Activated naive CD8-positive, alpha-beta T cell treated with anti-CD3 and anti-CD28 coated beads, Interleukin-2, amount 10 ng/mL, durations not matched to agents 7 days and 5 days (primary cell): Measurements from ENCODE around the gene RGS6. TPM values are rescaled to one million over a fixed set of nuclear protein-coding genes. Genes with fewer than 3 reads are reported as not detected.

Experiments
- ATAC-seq: fragments of 150-1000 bp; cut with Tn5 transposase; one replicate; pipeline ENCODE4 v1.10.0; 2021; ENCODE audit warnings: low read depth, moderate library complexity
- POLR2A ChIA-PET: fragments of 350-600 bp; sonication (Branson Sonifier 250); formaldehyde crosslinking; loops from one replicate; lab custom pipeline; 2021; ENCODE audit warnings: antibody characterized with exemption; lab: Charles Lee
- DNase-seq: peaks from one replicate; pipeline ENCODE4 v3.0.0; 2021
- H3K27ac Mint-ChIP-seq: one replicate; pipeline ENCODE4 v1.8.0; 2022; ENCODE audit warnings: mild to moderate bottlenecking, mixed read lengths
- H3K27me3 Mint-ChIP-seq: one replicate; pipeline ENCODE4 v1.8.0; 2022; ENCODE audit warnings: mild to moderate bottlenecking, moderate library complexity, mixed read lengths
- H3K36me3 Mint-ChIP-seq: one replicate; pipeline ENCODE4 v1.8.0; 2021; ENCODE audit warnings: mild to moderate bottlenecking, mixed read lengths
- H3K4me1 Mint-ChIP-seq: one replicate; pipeline ENCODE4 v1.8.0; 2021; ENCODE audit warnings: mixed read lengths
- H3K4me3 Mint-ChIP-seq: one replicate; pipeline ENCODE4 v1.8.0; 2022; ENCODE audit warnings: mild to moderate bottlenecking, moderate library complexity, mixed read lengths
- H3K9me3 Mint-ChIP-seq: one replicate; pipeline ENCODE4 v1.8.0; 2021; ENCODE audit warnings: mixed read lengths
- total RNA-seq, 2 experiments: library from RNA; stranded (reverse); gene quantifications; one replicate each; pipeline ENCODE4 v1.2.3, GENCODE V29; 2021

RGS6 gene
- total RNA-seq, 2 experiments from 2014 or later = 0.08 TPM; not detected in 1

DNA sequence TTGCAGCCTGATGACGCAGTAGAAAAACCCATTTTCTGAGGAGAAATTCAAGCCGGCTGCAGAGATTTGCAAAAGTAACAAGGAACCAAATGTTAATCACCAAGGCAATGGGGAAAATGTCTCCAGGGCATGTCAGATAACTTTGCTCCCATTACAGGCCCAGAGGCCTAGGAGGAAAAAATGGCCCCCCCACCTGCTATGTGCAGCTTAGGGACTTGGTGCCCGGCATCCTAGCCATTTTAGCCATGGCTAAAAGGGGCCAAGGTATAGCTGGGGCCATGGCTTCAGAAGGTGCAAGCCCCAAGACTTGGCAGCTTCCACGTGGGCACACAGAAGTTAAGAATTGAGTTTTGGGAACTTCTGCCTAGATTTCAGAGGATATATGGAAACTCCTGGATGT lies 351.9 kb downstream of the RGS6 start:
- H3K36me3 Mint-ChIP-seq = no peaks in the 10 kb centered on the region
- peaks cover 12% of the 10 kb centered on the region for H3K27me3 Mint-ChIP-seq

DNA sequence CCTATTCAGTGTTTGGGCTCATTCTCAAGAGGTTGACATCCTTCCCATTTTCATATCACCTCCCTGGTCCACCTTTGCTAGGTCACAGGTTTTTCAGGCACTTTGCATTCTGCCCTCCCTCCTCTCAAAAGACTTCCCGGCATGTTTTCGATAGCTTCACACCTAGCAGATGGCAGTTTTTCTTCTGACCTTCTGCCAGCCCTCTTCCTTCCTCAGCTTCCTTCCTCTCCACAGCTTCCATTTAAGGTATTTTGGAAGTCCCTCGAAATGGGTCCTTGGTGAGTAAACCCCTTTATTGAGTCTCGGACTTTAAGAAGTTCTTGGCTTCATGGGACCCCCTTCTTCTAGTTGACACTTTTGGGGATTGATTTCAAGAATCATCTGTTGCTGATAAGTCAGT lies 358.0 kb downstream of the RGS6 start:
- DNase-seq = no peak
- Mint-ChIP-seq H3K27me3 (peaks cover 17% of the 10 kb centered on the region), H3K36me3 (no peaks in the 10 kb centered on the region), H3K4me3 (no peak overlapping the region), H3K27ac (no peak overlapping the region), H3K4me1 (no peaks in the 10 kb centered on the region), H3K9me3 (peaks cover 4% of the 10 kb centered on the region)
- POLR2A ChIA-PET = no interaction called here
- ATAC-seq = no peak

More for the DNA sequence above, 351.9 kb downstream of the RGS6 start:
- Mint-ChIP-seq H3K4me1 (no peaks in the 10 kb centered on the region), H3K27ac (no peak overlapping the region), H3K4me3 (no peak overlapping the region), H3K9me3 (peaks cover 18% of the 10 kb centered on the region)
- POLR2A ChIA-PET = no interaction called here
- ATAC-seq (no peak), DNase-seq (no peak)

DNA sequence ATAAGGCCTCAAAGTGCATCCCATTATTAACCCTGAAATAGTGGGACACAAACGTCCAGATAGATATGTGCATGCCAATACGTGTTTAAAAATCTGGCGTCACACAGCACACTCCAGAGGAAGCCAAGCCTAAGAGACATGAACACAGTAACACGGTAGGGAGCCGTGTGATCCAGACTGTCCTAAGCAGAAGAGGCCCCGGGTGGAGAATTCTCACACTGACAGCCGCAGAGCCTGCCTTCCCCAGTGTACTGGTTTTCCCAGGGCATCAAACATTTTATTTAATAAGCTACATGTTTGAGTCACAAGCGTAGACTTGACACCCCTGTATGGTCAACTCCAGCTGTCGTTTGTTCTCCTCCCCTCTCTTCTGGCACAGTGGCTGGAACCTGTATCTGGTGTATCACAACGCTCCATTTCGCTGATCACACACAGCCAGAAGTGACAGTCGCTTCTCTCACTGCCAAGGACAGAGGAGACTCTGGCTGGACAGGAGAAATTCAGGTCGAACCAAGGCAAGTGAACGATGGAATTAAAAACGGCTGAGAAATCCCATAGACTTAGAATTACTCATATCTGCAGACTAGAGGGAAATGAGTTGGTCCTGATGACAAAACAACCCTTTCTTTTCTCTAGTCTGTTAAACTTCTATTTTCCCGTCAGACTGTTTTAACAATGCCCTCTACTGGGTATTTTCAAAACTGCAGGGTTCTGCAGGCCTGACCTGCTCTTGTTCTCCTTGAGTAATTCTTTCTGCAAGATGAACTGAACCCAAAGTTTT lies 359.9 kb downstream of the RGS6 start:
- ATAC-seq = no peak

DNA sequence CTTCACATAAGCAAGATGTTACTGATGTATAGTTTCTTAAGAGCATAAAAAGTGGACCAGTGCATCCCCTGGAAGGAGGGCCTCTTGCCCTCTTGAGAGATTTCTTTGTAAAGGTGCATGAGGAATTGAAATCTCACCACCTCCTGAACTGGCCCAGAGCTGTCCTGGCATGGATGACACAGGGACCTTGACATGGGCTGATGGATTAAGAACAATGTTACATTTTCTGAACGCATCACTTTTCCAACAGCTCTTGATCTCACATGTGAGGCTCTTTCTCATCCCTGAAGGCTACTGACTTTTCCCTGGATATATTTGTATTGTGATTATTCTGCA lies 360.4 kb downstream of the RGS6 start:
- DNase-seq (no peak), ATAC-seq (no peak)
- no peak overlapping the region for H3K27ac Mint-ChIP-seq
- H3K27me3 Mint-ChIP-seq = peaks cover 19% of the 10 kb centered on the region
- H3K36me3 Mint-ChIP-seq = no peaks in the 10 kb centered on the region
- POLR2A ChIA-PET = no interaction called here
- H3K4me3 Mint-ChIP-seq = no peak overlapping the region
- no peaks in the 10 kb centered on the region for H3K4me1 Mint-ChIP-seq
- no peaks in the 10 kb centered on the region for H3K9me3 Mint-ChIP-seq

More for the DNA sequence above, 359.9 kb downstream of the RGS6 start:
- DNase-seq = no peak
- H3K4me1 Mint-ChIP-seq = no peaks in the 10 kb centered on the region
- H3K27ac Mint-ChIP-seq = no peak overlapping the region
- peaks cover 16% of the 10 kb centered on the region for H3K27me3 Mint-ChIP-seq
- H3K4me3 Mint-ChIP-seq = no peak overlapping the region
- POLR2A ChIA-PET = no interaction called here
- H3K36me3 Mint-ChIP-seq = no peaks in the 10 kb centered on the region
- no peaks in the 10 kb centered on the region for H3K9me3 Mint-ChIP-seq

DNA sequence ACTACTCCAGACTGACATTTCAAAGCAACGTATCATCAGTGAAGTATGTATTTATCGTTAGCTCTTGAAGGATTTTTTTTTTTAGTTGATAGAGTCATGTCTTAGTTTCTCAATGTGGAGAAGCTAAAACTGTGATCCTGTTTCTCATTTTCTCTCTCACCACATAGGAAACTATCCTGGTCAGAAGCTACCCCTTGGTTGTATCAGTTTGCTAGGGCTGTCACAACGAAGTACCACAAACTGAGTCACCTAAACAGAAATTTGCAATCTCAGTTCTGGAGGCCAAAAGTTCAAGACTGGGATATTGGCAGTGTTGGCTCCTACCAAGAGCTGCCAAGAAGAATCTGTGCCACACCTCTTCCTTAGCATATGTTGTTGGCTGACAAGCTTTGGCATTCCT lies 369.1 kb downstream of the RGS6 start:
- Mint-ChIP-seq H3K36me3 (no peaks in the 10 kb centered on the region), H3K27me3 (peaks cover 47% of the 10 kb centered on the region), H3K4me1 (no peaks in the 10 kb centered on the region), H3K9me3 (peaks cover 5% of the 10 kb centered on the region), H3K4me3 (no peak overlapping the region), H3K27ac (no peak overlapping the region)
- POLR2A ChIA-PET = no interaction called here
- ATAC-seq (no peak), DNase-seq (no peak)

DNA sequence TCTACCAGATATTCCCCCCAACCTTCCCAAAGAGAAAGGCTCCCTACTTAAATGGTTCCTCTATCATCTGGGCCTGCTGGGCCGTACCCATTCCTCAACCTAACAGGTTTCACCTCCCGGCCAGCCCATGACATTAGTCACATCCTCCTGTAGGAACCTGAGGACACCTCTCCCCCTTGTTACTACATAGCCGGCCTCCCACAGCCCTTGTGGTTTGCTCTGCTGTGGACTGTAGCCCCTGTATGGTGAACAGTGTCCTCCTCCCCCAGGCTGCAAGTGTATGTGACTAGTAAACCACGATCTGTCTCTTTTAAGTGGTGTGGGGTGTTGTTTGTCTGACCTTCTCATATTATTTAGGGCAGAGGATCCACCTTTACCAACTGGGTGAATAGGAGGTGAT lies 371.7 kb downstream of the RGS6 start:
- H3K27me3 Mint-ChIP-seq = peaks cover 45% of the 10 kb centered on the region
- peaks cover 5% of the 10 kb centered on the region for H3K9me3 Mint-ChIP-seq

DNA sequence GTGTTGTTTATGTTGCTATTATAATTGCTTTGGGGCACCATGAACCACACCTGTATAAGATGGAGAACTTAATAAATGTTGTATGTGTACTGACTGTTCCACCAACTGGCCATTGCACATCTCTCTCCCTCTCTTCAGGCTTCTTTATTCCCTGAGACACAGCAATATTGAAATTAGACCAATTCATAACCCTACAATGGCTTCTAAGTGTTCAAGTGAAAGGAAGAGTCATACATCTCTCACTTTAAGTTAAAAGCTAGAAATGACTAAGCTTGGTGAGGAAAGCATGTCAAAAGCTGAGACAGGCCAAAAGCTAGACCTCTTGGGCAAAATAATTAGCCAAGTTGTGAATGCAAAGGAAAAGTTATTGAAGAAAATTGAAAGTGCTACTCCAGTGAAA lies 373.3 kb downstream of the RGS6 start:
- Mint-ChIP-seq H3K27me3 (peaks cover 37% of the 10 kb centered on the region), H3K36me3 (no peaks in the 10 kb centered on the region), H3K9me3 (peaks cover 5% of the 10 kb centered on the region), H3K27ac (no peak overlapping the region), H3K4me1 (no peaks in the 10 kb centered on the region), H3K4me3 (no peak overlapping the region)
- ATAC-seq (no peak), DNase-seq (no peak)
- POLR2A ChIA-PET = no interaction called here

More for the DNA sequence above, 371.7 kb downstream of the RGS6 start:
- H3K27ac Mint-ChIP-seq = no peak overlapping the region
- H3K4me3 Mint-ChIP-seq = no peak overlapping the region
- H3K4me1 Mint-ChIP-seq = no peaks in the 10 kb centered on the region
- H3K36me3 Mint-ChIP-seq = no peaks in the 10 kb centered on the region
- ATAC-seq = no peak
- POLR2A ChIA-PET = no interaction called here
- no peak for DNase-seq

DNA sequence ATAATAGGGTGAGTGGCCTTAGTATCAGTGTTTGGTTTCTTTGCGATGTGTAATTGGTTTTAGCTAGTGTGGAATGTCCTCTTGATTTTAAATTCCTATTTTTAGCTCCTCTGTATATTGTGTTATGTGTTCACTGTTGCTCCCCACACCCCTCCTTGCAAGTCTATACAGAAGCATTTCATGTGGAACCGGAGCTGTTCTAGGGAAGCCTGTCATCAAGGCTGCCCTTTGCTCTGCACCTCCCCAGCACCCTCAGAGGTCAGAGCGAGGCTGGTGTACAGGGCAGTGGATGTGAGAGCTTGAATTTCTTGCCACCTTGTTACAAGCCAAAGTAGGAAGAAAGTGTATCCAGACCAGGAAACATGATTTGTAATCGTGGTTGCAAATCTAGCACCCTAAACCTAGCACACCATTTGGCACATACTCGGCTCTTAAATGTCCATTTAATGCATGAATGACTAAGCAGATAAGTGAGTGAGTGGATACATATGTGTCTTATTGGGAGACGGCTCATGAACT lies 376.8 kb downstream of the RGS6 start:
- peaks cover 2% of the 10 kb centered on the region for H3K9me3 Mint-ChIP-seq
- peaks cover 3% of the 10 kb centered on the region for H3K4me1 Mint-ChIP-seq
- no peaks in the 10 kb centered on the region for H3K36me3 Mint-ChIP-seq
- peaks cover 22% of the 10 kb centered on the region for H3K27me3 Mint-ChIP-seq
- POLR2A ChIA-PET = no interaction called here
- no peak for DNase-seq
- no peak overlapping the region for H3K4me3 Mint-ChIP-seq
- H3K27ac Mint-ChIP-seq = no peak overlapping the region
- no peak for ATAC-seq

DNA sequence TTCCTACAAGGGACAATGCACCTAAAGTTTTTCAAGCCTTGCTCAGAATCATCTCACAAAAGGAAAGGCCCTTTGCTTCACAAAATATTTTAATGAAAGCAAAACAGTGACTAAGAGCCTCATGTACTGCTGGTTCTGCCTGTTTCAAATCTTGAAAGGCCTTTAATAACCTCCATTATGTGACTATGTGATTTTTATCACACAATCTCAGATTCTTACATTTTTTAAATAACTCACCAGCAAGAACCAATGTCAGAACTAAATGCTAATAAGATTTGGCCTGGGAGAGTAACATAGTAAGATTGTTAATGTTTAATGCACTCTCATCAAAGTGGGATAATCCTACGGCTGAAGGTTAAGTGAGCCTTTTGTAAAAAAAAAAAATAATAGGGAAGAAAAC lies 378.9 kb downstream of the RGS6 start:
- POLR2A ChIA-PET = no interaction called here
- peaks cover 24% of the 10 kb centered on the region for H3K27me3 Mint-ChIP-seq
- peaks cover 3% of the 10 kb centered on the region for H3K4me1 Mint-ChIP-seq
- H3K4me3 Mint-ChIP-seq = no peak overlapping the region
- DNase-seq (no peak), ATAC-seq (no peak)
- peaks cover 2% of the 10 kb centered on the region for H3K9me3 Mint-ChIP-seq
- H3K27ac Mint-ChIP-seq = no peak overlapping the region
- no peaks in the 10 kb centered on the region for H3K36me3 Mint-ChIP-seq

DNA sequence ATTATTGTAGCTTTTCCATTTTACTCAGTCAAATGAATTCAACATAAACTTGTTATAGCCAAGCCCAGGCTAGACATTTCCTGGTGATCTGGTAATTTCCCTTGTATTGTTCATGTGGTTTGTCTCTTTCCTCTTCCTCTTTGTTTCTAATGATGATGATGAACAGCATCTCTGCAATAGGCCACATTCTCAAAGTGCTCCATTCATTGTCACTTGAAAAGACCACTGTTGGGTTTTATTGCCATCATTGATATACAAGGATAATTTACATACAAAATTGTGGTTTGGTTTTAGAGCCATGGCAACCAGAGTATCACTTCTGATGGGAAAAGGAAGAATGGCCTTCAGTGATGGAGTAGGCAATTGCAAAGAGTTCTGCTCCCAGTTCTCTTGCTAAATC lies 379.3 kb downstream of the RGS6 start:
- H3K27ac Mint-ChIP-seq = no peak overlapping the region
- H3K27me3 Mint-ChIP-seq = peaks cover 22% of the 10 kb centered on the region
- no peaks in the 10 kb centered on the region for H3K36me3 Mint-ChIP-seq
- no peak overlapping the region for H3K4me3 Mint-ChIP-seq
- POLR2A ChIA-PET = no interaction called here
- H3K9me3 Mint-ChIP-seq = peaks cover 2% of the 10 kb centered on the region
- peaks cover 3% of the 10 kb centered on the region for H3K4me1 Mint-ChIP-seq
- ATAC-seq (no peak), DNase-seq (no peak)

DNA sequence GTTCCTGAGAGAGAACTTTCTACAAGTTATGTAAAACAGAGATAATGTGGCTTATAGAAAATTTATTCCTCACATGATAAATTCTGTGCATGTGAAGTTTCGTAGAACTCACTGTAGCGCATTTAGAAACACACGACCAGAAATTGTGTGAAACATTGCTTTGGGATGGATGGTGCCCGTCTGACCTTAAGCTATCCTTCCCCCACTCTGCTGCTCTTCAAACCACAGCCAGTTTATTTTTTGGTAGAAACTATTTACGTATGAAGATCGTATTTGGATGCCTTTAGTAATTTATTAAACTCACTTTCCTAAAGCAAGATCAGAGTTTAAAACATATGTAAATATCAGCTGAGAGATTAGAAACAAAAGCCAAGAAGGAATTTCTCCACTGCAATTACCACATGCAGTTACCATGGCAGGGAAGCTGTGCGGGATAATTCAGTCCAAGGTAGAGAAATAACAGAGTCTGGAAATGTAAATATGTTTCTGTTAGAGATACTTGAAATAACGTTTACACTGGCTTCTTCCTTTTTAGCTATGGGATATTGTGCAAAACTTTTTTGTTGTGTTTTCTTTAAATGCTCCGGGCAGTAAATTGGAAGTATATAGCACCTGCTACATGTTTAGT lies 382.7 kb downstream of the RGS6 start:
- POLR2A ChIA-PET = no interaction called here
- peaks cover 6% of the 10 kb centered on the region for H3K9me3 Mint-ChIP-seq
- H3K27ac Mint-ChIP-seq = no peak overlapping the region
- DNase-seq (no peak), ATAC-seq (no peak)
- peaks cover 18% of the 10 kb centered on the region for H3K27me3 Mint-ChIP-seq
- peaks cover 7% of the 10 kb centered on the region for H3K4me1 Mint-ChIP-seq
- no peak overlapping the region for H3K4me3 Mint-ChIP-seq
- peaks cover 3% of the 10 kb centered on the region for H3K36me3 Mint-ChIP-seq

DNA sequence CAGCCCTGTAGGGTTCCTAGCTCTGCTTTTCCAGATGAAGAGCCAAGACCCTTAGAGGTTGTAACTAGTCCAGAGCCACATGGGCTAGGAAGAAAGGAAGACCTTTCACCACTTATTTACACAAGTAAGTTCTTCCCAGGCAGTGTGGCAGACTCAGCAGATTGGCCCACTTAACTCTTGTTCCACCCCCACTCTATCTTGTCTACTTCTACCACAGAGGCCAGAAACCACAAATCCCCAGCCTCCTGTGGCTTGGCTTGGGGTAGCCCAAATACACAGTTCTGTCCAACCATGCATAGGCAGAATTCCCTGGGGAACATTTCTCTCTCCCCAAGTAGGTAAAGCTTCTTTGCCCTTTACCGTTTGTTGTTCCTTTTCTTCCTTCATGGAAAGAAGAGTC lies 383.5 kb downstream of the RGS6 start:
- no peak overlapping the region for H3K27ac Mint-ChIP-seq
- ATAC-seq (no peak), DNase-seq (no peak)
- POLR2A ChIA-PET = no interaction called here
- no peak overlapping the region for H3K4me3 Mint-ChIP-seq
- peaks cover 6% of the 10 kb centered on the region for H3K9me3 Mint-ChIP-seq
- peaks cover 3% of the 10 kb centered on the region for H3K36me3 Mint-ChIP-seq
- H3K4me1 Mint-ChIP-seq = peaks cover 7% of the 10 kb centered on the region
- H3K27me3 Mint-ChIP-seq = peaks cover 22% of the 10 kb centered on the region

DNA sequence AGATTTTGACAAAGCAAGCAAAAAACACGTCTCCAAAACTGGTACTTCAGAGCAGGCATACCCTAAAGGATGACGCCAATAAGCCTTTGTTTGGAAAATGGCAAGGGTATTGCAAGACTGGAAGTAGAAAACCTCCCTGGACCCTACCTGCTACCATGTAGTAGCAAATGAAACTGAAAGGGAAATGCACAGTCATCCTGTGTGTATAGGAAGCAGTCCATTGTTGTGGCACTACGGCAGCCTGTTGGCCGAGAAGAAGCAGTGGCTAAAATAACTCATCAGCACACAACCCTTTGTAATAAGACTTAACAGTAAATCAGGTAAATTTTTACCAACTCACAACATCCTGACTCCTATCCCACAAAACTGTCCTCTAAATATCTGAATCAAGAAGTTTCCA lies 386.4 kb downstream of the RGS6 start:
- ATAC-seq (peak; percentile 85), DNase-seq (no peak)
- peaks cover 4% of the 10 kb centered on the region for H3K4me1 Mint-ChIP-seq
- H3K27ac Mint-ChIP-seq = peak overlapping the region; percentile 35
- H3K36me3 Mint-ChIP-seq = peaks cover 3% of the 10 kb centered on the region
- H3K27me3 Mint-ChIP-seq = peaks cover 35% of the 10 kb centered on the region
- POLR2A ChIA-PET = interaction anchor here (0.6 kb wide), 1 partner anchor 377 kb away, joined by 3 read pairs; no protein-coding TSS in a partner anchor
- peaks cover 6% of the 10 kb centered on the region for H3K9me3 Mint-ChIP-seq
- H3K4me3 Mint-ChIP-seq = no peak overlapping the region

DNA sequence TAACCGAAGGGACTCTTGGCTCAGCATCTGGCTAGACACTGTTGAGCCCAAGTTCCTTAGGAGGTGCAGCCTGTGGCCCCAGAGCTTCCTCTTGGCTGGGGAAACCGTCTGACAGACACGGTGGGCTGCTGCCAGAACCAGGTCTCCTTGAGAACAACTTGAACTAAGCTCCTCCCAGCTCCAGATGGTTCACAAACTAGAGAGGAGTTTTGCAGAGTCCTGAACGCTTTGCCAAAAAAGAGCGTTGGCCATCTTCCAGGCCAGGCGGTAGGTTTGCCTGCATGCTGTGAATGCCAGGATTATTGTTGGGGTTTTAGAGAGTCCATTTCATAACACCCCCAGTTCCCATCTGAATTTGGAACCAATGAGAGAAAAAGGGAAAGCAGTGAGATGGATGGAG lies 399.8 kb downstream of the RGS6 start:
- ATAC-seq = no peak
- Mint-ChIP-seq H3K36me3 (no peaks in the 10 kb centered on the region), H3K27me3 (peaks cover 27% of the 10 kb centered on the region), H3K4me1 (no peaks in the 10 kb centered on the region), H3K4me3 (no peak overlapping the region), H3K27ac (no peak overlapping the region), H3K9me3 (no peaks in the 10 kb centered on the region)
- POLR2A ChIA-PET = no interaction called here
- no peak for DNase-seq
